ENCODE results near the gene KLHDC3.

DNA sequence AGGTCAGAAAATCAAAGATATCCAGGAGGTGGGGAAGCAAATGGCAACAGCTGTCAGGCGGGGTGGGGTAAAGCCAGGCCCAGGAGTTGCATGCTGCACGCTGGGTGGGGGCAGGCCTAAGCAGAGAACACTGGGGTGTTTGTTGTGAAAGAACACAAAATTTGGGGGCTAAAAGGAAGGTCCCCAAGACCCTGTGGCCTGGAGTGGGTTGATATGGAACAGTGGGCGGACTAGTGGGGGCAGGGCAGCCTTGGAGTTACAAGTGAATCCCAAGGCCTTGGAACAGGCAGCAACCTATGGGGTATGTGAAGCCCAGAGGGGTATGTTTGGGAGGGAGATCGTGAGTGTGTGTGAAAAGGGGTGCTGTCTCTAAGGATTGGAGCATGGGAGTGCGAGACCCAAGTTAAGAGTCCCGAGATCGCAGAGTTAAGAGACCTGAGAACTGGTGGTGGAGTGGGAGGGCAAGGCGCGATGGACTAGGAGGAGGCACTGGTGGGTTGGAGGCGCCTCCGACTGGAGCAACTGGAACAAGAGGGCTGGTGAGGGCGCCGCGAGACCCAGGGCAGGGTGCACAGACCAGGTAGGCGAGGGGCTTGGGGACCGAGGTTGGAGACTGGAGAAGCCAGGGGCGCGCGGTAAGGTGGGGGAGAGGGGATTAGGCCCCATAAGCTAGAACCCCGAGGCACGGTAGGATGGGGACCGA is 38.9 kb downstream of the KLHDC3 start:
- no peak for TF ChIP-seq POLR2A (IDR thresholded peaks at IDR 0.05)
- TF ChIP-seq, protein P1, sequence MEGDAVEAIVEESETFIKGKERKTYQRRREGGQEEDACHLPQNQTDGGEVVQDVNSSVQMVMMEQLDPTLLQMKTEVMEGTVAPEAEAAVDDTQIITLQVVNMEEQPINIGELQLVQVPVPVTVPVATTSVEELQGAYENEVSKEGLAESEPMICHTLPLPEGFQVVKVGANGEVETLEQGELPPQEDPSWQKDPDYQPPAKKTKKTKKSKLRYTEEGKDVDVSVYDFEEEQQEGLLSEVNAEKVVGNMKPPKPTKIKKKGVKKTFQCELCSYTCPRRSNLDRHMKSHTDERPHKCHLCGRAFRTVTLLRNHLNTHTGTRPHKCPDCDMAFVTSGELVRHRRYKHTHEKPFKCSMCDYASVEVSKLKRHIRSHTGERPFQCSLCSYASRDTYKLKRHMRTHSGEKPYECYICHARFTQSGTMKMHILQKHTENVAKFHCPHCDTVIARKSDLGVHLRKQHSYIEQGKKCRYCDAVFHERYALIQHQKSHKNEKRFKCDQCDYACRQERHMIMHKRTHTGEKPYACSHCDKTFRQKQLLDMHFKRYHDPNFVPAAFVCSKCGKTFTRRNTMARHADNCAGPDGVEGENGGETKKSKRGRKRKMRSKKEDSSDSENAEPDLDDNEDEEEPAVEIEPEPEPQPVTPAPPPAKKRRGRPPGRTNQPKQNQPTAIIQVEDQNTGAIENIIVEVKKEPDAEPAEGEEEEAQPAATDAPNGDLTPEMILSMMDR (IDR thresholded peaks at IDR 0.05): no peak
